ENCODE measurements around the gene SLC50A1.

DNA sequence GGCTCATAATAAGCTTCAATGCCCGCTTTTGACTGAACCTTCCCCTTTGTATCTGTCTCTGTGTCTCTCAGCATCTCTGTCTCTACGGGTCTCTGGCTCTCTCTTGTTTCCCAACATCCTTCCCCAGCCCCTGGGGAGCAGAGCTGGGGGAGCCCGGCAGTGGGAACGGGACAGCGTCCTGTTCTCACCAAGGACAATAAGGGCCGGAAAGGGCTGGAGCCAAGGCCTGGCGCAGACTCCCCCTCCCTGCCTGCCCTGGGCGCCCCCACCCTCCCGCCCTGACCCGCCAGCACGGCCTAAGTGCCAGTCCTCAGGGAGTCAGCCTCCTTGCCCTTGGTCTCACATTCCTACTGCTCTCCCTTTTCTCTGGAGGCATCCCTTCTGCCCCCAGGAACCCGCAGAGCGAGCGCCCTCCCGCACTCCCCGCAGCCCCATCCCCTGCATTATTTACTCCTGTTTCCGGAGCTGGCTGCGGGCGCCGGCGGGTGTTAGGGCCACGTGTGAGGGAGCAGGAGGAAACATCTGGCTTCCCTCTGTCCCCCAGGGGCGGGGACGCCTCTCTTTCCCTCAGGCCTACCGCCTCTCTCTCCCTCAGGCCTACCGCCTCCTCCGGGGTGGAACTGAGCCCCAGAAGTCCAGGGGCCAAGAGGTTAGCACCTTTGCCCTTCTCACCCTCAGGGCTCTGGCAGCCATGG, 31.0 kb downstream of the SLC50A1 start:
- no peak for TF ChIP-seq FOXK2 (IDR thresholded peaks at IDR 0.05)
- no peak for TF ChIP-seq SUZ12 (IDR thresholded peaks at IDR 0.05)
- no peak for TF ChIP-seq ARNT (IDR thresholded peaks at IDR 0.05)
- no peak for TF ChIP-seq TARDBP (IDR thresholded peaks at IDR 0.05)
- TF ChIP-seq ZNF384 (IDR thresholded peaks at IDR 0.05), result no peak
- no peak for TF ChIP-seq ELF4 (IDR thresholded peaks at IDR 0.05)
- TF ChIP-seq, protein P1, sequence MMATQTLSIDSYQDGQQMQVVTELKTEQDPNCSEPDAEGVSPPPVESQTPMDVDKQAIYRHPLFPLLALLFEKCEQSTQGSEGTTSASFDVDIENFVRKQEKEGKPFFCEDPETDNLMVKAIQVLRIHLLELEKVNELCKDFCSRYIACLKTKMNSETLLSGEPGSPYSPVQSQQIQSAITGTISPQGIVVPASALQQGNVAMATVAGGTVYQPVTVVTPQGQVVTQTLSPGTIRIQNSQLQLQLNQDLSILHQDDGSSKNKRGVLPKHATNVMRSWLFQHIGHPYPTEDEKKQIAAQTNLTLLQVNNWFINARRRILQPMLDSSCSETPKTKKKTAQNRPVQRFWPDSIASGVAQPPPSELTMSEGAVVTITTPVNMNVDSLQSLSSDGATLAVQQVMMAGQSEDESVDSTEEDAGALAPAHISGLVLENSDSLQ (IDR thresholded peaks at IDR 0.05), result no peak
- no peak for TF ChIP-seq BHLHE40 (IDR thresholded peaks at IDR 0.05; ENCODE audit: borderline replicate concordance)
- TF ChIP-seq HDGF (IDR thresholded peaks at IDR 0.05; ENCODE audit: borderline replicate concordance), result no peak
- no peak for TF ChIP-seq L3MBTL2 (conservative IDR thresholded peaks at IDR 0.05)
- no peak for TF ChIP-seq FOXM1 (IDR thresholded peaks at IDR 0.05; ENCODE audit: borderline replicate concordance)
- TF ChIP-seq SP1 (IDR thresholded peaks at IDR 0.05), result no peak

Measured in HEK293T (cell line).